SU-DHL-6 (cell line): ENCODE results near the gene CLHC1.

Experiments
- H2AFZ ChIP-seq: fragments of 200-600 bp; sonication (generic); 2 replicates; pipeline ENCODE4 v1.6.1; 2014; ENCODE audit warnings: low read depth, mild to moderate bottlenecking, moderate library complexity, mixed read lengths, antibody characterized with exemption, low read length; ENCODE audit not compliant: severe bottlenecking
- H3F3A ChIP-seq: fragments of 200-600 bp; shearing (Covaris generic); 2 replicates; pipeline ENCODE4 v1.6.0; 2016; ENCODE audit warnings: antibody characterized with exemption, mild to moderate bottlenecking; ENCODE audit not compliant: insufficient read depth
- H3K27ac ChIP-seq: fragments of 200-600 bp; sonication (generic); 2 replicates; pipeline ENCODE4 v1.5.1; 2016; ENCODE audit warnings: low read depth, mild to moderate bottlenecking, low read length, moderate library complexity, mixed read lengths
- H3K27me3 ChIP-seq: fragments of 200-600 bp; sonication (generic), shearing (Covaris generic); 2 replicates; pipeline ENCODE4 v1.6.0; 2014; ENCODE audit warnings: mild to moderate bottlenecking, low read length
- H3K36me3 ChIP-seq: fragments of 200-600 bp; sonication (generic); 2 replicates; pipeline ENCODE4 v1.6.1; 2014; ENCODE audit warnings: mild to moderate bottlenecking, low read length, mixed read lengths
- H3K4me2 ChIP-seq: fragments of 300-600, 200-600 bp; shearing (Covaris generic), sonication (generic); 2 replicates; pipeline ENCODE4 v1.6.0; 2014; ENCODE audit warnings: low read length, low read depth, mild to moderate bottlenecking; ENCODE audit not compliant: poor library complexity, severe bottlenecking
- H3K4me3 ChIP-seq: fragments of 200-600 bp; sonication (generic); 2 replicates; pipeline ENCODE4 v1.5.1; 2014; ENCODE audit warnings: antibody characterized with exemption, low read length, mild to moderate bottlenecking, mixed read lengths; ENCODE audit not compliant: insufficient read depth, poor library complexity, severe bottlenecking
- H3K79me2 ChIP-seq: fragments of 200-600 bp; sonication (generic); 2 replicates; pipeline ENCODE4 v1.6.1; 2014; ENCODE audit warnings: mild to moderate bottlenecking, low read length, moderate library complexity; ENCODE audit not compliant: insufficient read depth
- H3K9ac ChIP-seq: fragments of 200-600 bp; sonication (generic); 2 replicates; pipeline ENCODE4 v1.7.0; 2014; ENCODE audit warnings: mild to moderate bottlenecking, low read length
- H3K9me2 ChIP-seq: fragments of 200-600 bp; sonication (generic); replicated peaks from 2 replicates; pipeline ENCODE4 v1.6.1; 2014; ENCODE audit warnings: low read length; ENCODE audit not compliant: insufficient read depth
- H3K9me3 ChIP-seq: fragments of 200-600 bp; sonication (generic); 2 replicates; pipeline ENCODE4 v1.6.1; 2014; ENCODE audit warnings: low read length, mixed read lengths; ENCODE audit not compliant: insufficient read depth
- H4K20me1 ChIP-seq: fragments of 200-600 bp; sonication (generic); 2 replicates; pipeline ENCODE4 v1.6.1; 2014; ENCODE audit warnings: low read depth, mild to moderate bottlenecking, antibody characterized with exemption, low read length, moderate library complexity, mixed read lengths
- CTCF ChIP-seq: fragments of 200-600 bp; sonication (generic); IDR thresholded peaks from one replicate; pipeline ENCODE4 v1.5.1; 2017; ENCODE audit warnings: antibody characterized with exemption, mild to moderate bottlenecking, low read length, moderate library complexity; ENCODE audit not compliant: insufficient read depth, poor library complexity, severe bottlenecking
- EZH2phosphoT487 ChIP-seq: fragments of 200-600 bp; sonication (generic), shearing (Covaris generic); conservative IDR thresholded peaks from 2 replicates; pipeline ENCODE4 v1.6.1; 2018; ENCODE audit warnings: mild to moderate bottlenecking, antibody characterized with exemption, low read length, moderate library complexity, mixed read lengths

Gene CLHC1

GRCh38 chr2:55147531-55147930 lies 84.6 kb downstream of the CLHC1 start:
- Histone ChIP-seq H3K9me3 (no peaks in the 10 kb centered on the region), H3K36me3 (no peaks in the 10 kb centered on the region), H3K9ac (no peak overlapping the region), H3K27ac (no peak overlapping the region), H4K20me1 (no peaks in the 10 kb centered on the region), H3K9me2 (no peaks in the 10 kb centered on the region), H3K27me3 (no peaks in the 10 kb centered on the region), H3K79me2 (no peaks in the 10 kb centered on the region), H3F3A (no peaks in the 10 kb centered on the region), H3K4me3 (no peak overlapping the region), H2AFZ (no peak overlapping the region), H3K4me2 (no peak overlapping the region)
- no peak for TF ChIP-seq CTCF
- TF ChIP-seq EZH2phosphoT487: no peak

GRCh38 chr2:55147041-55147440 lies 85.1 kb downstream of the CLHC1 start:
- Histone ChIP-seq H3K4me2 (no peak overlapping the region), H4K20me1 (no peaks in the 10 kb centered on the region), H3F3A (no peaks in the 10 kb centered on the region), H3K9ac (no peak overlapping the region), H3K79me2 (no peaks in the 10 kb centered on the region), H3K9me2 (no peaks in the 10 kb centered on the region), H2AFZ (no peak overlapping the region), H3K9me3 (no peaks in the 10 kb centered on the region), H3K36me3 (no peaks in the 10 kb centered on the region), H3K4me3 (no peak overlapping the region), H3K27ac (no peak overlapping the region), H3K27me3 (no peaks in the 10 kb centered on the region)
- no peak for TF ChIP-seq CTCF
- no peak for TF ChIP-seq EZH2phosphoT487

- no peak overlapping the region for H3K4me2 ChIP-seq
- H3K79me2 ChIP-seq: no peaks in the 10 kb centered on the region
- H3K9ac ChIP-seq: no peak overlapping the region
- H3F3A ChIP-seq: no peaks in the 10 kb centered on the region
- no peaks in the 10 kb centered on the region for H3K9me3 ChIP-seq
- H3K27ac ChIP-seq: no peak overlapping the region
- no peak overlapping the region for H2AFZ ChIP-seq
- no peaks in the 10 kb centered on the region for H3K36me3 ChIP-seq
- H3K27me3 ChIP-seq: no peaks in the 10 kb centered on the region
- TF ChIP-seq EZH2phosphoT487: no peak
- TF ChIP-seq CTCF: no peak
- no peak overlapping the region for H3K4me3 ChIP-seq
- no peaks in the 10 kb centered on the region for H4K20me1 ChIP-seq
- no peaks in the 10 kb centered on the region for H3K9me2 ChIP-seq
Measured at GRCh38 chr2:55146263-55146662, 85.8 kb downstream of the CLHC1 start.
